Stimulated activated CD4-positive, alpha-beta T cell treated with anti-CD3 and anti-CD28 coated beads, Interleukin-12 subunit alpha, Interleukin-12 subunit beta, amount 100 ng/mL, for 48 hours (primary cell): ENCODE measurements around the gene SLBP.
"Not testable (repeated sequence)": the region's sequence is repeated elsewhere in the genome, so short reads cannot be mapped to it uniquely, and the experiment has no call there.

ENCODE experiments used
- DNase-seq, 3 donors: peaks; one replicate each; pipeline ENCODE4 v3.0.0-alpha.2; 2020; ENCODE audit warnings: low read depth in 2 of 3, low spot score in 1 of 3

SLBP gene

DNA sequence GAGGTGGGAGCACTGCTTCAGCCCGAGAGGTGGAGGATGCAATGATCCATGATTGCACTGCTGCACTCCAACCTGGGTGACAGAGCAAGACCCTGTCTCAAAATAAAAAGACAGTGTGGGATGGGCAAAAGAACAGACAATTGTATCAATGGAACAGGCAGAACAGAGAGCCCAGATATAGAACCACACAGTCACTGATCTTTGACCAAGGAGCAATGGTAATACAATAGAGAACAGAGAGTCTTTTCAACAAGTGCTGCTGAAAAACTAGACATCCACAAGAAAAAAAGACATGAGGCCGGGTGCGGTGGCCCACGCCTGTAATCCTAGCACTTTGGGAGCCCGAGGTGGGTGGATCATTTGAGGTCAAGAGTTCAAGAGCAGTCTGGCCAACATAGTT, 33.9 kb downstream of the SLBP start:
- no peak for DNase-seq

DNA sequence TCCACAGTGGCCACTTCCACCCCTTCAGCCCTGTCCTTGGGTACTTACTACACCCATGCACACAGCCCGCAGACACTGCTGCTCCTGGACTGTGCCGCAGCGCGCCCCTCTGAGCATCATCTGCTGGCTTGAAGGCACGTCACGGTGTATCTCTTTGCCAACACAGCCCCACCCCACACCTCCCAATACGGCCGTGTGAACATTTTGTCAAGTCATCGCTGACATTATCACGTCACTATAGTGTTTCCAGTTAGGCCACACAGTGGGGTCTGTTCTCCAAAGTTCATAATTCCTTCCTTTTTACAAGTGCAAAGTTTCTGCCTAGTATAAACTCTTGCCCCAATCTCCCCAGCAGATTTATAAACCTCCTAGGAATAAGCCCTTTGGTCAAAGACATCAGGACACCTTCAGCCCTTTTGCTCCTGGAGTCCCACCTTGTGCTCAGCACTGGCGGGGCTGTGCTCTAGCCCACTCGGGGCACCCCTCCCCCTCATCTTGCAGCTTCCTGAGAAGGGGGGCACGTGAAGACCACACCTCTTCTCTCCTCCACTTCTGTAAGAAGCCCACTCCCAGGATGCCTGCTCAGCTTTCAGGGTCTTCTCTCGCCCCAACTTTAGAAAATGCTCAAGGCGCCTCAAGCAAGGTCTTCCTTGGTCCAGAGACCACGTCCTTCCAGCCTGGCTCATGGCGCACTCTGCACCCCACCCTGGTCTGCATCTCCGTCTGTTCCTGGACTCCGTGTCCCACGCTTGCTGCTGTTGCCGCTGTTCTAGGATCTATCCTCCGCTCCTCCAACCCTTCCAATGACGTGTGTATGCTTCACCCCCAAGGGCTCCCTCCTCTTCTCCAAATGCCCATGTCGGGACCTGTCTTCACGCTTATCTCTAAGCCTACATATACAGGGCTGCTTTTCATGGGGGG, 35.3 kb downstream of the SLBP start:
- no peak for DNase-seq

DNA sequence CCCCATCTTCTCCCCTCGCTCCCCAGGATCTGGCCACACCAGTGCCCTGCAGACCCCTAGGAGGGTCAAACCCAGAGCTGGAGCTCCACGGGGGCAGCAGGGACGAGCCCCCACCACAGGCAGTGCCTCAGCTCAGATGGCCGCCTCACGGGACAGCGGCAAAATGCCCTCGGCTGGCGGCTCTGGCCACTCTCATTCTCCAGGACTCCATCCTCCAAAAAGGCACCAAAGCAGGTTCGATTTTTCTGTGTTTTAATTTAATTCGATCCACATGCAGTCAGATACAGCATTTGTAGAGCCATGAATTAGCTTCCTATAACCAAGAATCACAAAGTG, 36.3 kb downstream of the SLBP start:
- DNase-seq: no peak

DNA sequence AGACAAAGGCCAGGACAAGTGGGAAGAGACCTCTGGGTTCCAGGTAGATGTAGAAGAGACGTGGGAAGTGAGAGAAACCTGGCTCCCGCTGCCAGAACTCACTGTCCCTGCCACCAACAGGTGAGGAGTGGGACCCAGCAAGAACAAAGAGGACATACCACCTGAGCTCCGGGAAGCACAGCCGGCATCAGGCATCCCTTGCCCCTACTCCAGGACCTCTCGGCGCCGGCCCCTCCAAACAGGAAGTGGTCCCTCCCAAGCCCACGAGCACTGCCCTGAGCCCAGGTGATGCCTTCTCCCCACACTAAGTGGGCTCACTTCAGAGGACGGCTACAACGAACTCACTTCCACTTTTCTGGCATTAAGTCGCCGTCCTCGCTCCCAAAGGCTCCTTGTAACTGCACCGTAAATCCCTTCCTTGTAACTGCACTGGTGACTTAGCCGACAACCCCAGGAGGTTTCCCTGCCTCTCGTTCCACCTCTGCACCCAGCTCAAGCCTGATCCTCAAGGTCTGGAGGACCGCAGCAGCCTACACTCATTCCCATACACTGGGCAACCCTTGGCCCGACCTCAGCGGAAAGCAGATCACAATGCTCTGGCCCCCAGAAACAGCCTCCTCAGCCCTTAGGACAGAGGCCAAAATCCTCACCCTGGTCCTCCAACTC, 36.9 kb downstream of the SLBP start:
- no peak for DNase-seq

DNA sequence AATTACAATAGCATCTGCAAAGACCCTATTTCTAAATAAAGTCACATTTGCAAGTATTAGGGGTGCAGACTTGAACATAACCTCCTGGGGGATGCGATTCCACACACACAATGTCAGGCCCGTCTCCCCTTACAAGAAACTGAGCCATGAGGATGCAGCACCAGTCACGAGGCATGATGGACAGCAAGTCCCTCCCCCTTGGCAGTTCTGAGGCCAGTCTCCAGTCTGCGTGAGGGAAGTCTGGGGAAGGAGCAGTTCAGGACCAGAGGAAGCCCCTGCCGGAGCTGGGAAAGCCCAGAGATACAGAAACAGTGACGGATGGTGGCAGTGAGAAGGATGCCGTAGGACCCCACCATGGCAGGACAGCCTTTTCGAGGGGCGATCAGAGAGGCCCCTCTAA, 37.4 kb downstream of the SLBP start:
- DNase-seq: no peak

DNA sequence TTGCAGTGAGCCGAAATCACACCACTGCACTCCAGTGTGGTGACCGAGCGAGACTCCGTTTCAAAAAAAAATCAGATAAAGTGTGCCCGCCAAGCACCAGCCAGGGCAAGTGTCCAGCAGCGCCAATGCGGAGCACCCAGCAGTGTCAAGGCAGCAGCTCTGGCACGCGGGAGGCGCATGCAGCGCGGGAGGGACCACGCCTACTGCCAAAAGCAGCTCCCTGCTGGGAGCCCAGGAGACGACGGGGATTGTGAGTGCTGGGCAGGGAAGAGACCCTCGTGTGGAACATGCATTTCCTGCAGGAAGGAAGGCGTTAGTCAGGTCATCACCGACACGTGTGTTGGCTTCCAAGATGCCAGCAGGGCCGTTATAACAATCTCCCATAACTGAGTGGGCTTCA, 38.4 kb downstream of the SLBP start:
- no peak for DNase-seq

DNA sequence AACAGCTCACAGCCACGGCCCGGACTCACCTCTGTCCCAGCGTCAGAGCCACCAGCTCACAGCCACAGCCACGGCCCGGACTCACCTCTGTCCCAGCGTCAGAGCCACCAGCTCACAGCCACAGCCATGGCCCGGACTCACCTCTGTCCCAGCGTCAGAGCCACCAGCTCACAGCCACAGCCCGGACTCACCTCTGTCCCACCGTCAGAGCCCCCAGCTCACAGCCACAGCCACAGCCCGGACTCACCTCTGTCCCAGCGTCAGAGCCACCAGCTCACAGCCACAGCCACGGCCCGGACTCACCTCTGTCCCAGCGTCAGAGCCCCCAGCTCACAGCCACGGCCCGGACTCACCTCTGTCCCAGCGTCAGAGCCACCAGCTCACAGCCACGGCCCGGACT, 41.1 kb downstream of the SLBP start:
- not testable (repeated sequence) for DNase-seq

DNA sequence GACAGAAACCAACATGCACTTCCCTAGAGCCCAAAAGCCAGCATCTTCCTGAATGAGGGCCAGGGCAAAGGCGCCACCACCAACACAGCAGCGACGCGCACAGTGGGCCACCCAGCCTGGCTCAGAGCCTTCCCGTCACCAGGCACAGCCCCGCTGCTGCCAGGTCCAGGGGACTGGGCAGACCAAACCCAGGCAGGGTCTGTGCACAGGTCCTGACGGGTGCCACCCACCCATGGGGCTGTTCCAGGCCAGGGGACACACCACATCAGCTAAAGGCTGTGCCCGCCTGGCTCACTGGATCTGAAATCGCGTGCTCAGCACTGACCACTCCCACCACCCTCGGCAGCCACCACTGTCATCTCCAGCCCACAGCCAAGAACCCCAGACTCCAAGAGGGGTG, 41.8 kb downstream of the SLBP start:
- no peak for DNase-seq

DNA sequence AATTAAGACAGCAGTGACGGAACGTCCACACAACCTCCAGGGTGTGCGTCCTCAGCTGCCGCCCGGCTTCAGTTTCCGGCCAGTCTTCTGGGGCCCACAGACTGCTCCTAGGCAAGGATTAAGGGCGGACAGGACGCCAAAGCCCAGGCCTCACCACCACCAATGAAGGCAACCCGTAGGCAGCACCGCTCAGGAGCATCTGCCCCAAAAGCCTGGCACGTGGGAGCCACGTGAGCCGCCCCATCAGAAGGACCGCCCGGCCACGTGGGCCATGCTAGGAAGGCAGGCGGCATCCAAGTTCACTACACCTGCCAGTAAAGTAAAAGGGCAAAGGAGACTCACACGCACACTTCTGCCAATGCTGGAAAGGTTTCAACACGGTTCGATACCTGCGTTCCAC, 42.3 kb downstream of the SLBP start:
- DNase-seq: no peak

DNA sequence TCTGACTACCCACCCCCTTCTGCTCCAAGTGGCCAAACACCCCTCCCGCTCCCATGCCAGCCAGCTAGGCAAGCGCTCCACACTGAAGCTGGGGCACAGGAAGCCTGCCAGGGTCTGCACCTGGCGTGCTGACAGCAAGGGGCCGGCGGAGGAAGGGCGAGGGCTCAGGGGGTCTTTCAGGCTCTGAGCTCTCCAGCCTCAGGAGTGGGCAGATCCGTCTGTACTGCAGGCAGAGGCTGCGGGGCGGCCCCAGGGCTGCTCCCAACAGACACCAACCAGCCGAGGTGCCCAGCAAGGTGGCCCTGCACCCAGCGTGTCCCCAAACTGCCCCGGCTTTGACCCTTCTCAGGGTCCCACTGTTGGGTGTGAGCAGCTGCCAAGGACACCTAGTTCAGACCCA, 42.8 kb downstream of the SLBP start:
- no peak for DNase-seq

DNA sequence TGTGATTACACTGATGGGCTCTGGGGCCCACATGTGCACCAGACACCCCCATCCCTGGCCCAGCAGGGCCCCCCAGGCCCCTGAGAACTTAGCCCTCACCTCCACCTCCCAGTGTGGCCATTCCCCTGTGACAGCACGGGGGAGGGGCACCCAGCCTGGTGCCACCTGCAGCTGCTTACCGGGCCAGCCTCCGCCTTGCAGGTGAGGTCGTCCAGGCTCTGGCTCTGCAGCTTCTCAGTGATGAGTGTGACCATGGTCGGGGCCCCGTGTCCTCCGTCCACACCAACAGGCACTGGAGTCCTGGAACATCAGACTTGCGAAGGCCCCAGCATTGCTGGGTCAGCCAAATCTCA, 43.7 kb downstream of the SLBP start:
- no peak for DNase-seq

DNA sequence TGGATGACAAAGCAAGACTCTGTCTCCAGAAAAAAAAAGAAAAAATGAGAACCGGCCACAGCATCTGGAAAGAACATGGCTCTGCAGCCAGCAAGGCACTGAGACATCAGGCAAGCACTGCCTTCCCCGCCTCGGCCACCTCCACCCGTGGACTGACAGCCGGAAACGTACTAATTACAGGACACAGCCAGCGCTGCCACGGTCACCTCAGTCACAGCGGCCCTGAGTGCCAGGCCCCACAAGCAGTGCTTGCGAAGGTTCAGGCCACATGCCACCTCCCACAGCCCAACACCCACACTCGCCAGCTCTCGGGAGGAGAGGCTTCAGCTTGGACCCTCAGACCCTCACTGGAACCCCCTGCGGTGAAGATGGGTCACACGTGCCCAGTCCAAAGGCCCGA, 44.8 kb downstream of the SLBP start:
- no peak for DNase-seq

DNA sequence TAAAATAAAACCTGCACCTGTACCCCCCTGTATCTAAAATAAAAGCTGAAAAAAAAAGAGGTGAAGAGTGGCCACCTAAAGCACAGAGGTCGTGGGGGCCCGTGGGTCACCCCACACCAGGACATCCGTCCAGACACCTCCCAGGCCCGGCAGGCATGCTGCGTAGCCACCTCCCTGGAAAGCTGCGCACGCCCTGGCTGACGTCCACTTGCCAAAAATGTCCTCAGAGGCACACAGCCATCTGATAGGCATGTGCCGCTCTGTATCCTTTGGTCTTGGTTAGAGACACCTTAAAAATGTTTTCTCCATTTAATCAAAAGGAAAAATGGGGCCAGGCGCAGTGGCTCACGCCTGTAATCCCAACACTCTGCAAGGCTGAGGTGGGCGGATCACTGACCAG, 45.7 kb downstream of the SLBP start:
- no peak for DNase-seq

DNA sequence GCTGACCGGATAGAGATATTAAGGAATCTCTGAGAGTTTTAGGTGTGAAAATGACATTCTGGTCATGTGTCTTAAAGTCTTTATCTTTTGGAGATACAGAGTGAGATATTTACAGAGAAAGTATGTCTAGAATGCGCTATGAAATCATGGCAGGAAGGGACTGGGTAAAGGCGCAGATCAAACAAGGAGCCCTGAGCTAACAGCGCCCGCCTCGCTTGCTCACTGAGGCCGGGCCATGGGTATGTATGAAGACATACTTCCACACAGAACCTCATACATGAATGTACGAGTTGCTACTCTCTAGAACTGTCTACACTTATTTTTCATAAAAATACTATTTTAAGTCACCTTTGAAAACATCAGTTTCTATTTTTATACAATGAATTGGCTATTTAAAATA, 48.0 kb downstream of the SLBP start:
- DNase-seq: no peak

DNA sequence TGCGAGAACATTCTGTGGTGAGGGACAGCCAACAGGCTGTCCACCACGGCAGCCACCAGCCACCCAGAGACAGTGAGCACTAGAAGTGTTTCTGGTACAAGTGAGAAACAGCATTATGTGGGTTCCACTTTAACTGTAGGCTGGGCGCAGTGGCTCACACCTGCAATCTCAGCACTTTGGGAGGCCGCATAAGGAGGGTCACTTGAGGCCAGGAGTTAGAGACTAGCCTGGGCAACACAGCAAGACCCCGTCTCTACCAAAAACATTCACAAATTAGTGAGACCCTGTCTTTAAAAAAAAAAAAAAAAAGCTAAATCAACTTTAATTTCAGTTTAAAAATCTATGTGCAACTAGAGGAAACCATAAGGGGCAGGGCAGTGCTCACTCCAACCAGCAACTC, 48.6 kb downstream of the SLBP start:
- DNase-seq: no peak

DNA sequence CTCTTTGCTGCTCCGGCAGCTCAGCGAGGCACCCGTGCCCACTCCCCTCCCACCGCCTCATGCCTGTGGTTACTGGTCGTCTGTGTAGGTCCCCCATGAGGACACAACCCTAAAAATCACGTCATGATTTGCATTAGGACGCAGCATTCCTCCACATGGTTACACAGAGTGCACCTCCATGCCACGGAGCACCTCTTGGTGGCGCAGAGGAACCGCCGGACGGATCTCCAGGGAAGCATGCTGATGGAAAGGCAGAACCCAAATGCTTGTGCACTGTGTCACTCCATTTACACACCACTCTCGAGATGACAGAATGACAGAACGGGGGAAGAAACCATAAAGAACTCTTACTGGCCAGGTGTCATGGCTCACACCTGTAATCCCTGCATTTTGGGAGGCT, 50.4 kb downstream of the SLBP start:
- no peak for DNase-seq

DNA sequence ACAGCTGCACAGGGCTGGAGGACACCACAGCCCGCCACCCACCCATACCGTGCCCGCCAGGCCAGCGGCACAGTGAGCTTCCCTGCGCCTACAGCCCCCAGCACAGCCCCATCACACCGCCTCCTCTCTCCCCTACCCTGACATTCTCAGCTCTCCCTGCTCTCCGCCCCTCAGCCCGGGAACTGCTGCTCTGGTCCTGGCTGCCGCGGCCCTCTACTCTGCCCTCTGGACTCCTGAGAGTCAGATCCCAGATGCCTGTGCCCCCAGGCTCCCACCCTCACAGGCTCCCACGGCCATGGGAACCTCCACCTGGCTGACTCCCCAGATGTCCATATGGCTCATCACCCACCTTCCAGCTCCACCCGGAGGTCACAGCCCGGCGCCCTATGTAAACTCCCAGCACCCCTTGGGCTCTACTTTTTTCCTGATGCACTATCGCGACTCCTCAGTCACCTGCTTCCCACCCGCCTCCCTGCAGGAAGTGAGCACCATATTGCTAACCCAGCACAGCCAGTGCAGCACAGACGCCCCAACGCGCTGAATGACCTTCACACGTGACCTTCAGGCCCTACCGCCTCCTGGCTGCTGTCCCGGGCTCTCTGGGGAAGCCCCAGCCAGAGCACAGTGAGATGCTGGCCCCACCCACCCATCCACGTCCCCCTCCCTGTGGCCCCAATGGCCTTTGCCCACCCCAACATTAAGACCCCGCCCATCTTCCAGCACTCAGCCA, 51.0 kb downstream of the SLBP start:
- no peak for DNase-seq

DNA sequence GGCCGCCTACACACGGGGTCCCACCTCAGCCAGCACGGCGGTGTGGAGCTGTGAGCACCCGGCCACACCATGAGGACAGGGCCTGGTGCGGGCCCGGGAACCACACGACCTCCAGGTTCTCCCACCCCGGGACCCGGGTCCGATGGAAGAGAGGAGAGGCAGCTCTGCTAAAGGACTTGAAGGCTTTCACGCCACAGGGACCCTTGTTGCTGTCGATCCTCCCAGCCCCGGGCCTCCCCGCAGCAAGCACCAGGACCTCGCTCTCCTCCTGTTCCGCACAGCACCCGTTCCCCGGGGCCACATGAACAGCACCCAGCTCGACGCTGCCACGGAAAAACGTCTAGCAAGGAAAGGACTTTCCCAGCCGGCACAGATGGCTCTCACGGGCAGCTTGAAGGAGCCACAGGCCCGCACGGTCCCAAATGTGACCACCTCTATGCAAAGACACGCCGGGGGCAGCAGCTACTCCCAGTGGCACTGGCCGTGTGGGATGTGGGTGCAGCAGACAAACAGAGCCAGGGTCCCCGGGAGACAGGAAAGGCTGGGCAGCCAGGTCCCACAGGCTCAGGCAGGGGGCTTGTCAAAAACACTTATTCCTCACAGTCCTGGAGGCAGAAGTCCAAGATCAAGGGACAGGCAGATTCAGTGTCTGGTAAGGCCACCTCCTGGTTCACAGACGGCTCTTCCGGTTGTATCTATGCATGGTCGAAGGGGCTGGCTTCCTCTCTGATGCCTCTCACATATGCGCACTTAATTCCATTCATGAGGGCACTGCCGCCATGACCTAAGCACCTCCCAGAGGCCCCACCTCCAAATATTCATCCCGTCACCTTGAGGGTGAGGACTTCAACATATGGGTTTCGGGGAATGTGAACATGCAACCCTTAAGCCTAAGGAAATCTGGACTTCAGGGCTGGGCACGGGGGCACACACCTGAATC, 52.7 kb downstream of the SLBP start:
- DNase-seq: no peak

DNA sequence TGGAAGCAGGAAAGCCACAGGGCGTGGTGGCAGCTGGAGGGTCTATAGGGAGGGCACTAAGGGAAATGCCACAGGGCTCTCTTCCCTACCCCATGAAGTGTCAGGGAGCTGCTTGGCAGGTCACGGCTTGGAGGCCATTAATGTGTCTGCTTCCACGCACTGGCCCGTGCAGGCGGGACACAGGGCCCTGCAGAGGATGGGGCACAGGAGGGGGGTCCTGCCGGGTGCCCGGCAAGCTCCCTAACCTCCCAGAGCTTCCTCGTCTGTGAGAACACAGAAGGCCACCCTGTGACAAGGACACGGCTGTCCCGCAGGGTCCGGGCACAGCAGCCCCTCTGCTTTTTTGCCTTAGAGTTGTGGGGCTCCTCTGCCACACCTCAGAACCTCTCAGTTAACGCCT, 53.5 kb downstream of the SLBP start:
- no peak for DNase-seq

DNA sequence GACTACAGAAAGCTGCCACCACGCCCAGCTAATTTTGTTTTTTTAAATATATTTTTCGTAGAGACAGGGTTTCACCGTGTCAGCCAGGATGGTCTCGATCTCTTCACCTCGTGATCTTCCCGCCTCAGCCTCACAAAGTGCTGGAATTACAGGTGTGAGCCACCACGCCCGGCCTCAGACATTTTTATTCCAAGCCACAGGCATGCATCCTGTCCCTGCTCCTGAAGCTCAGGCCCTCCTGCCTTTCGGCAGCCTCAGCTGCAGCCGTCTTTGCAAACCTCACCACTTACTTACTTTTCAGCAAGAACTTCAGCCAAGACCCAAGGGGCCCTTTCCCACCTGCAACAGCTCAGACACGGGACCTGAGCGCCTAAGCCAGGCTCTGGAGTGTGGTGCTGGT, 54.0 kb downstream of the SLBP start:
- no peak for DNase-seq

DNA sequence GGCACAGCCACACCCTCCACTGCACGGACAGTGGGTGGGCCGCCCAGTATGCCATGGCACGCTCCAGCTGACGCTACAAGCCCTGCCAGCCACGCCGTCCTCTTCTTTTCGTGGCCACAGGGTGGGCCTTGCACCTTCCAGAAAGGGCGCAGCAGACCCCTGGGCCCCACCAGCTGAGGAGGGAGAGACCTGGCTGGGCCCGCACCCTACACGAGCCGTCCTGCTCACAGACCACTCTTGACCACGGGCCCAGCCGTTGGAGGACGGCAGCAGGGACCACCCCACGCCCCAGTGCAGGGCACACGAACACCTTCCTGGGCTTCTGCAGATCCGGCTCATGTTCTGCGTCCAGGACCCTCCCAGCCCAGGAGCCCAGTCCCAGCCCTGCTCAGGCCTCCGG, 55.1 kb downstream of the SLBP start:
- DNase-seq: no peak
